HepG2 (cell line): ENCODE results near the gene AFF1. TPM values are rescaled to one million over a fixed set of nuclear protein-coding genes. Genes with fewer than 3 reads are reported as not detected.

Experiments used
- ADNP ChIP-seq: sonication (generic); formaldehyde crosslinking; IDR thresholded peaks from 2 replicates; pipeline ENCODE4 v1.4.0; 2020; ENCODE audit warnings: missing genetic modification reagents
- DNMT1 ChIP-seq: sonication (generic); formaldehyde crosslinking; IDR thresholded peaks from 2 replicates; pipeline ENCODE4 v1.5.1; 2020; ENCODE audit warnings: mild to moderate bottlenecking, missing genetic modification reagents
- IRF9 ChIP-seq: sonication (generic); formaldehyde crosslinking; IDR thresholded peaks from 2 replicates; pipeline ENCODE4 v1.8.0; 2022; ENCODE audit warnings: missing genetic modification reagents, mild to moderate bottlenecking, borderline replicate concordance
- KAT2B ChIP-seq: fragments of 150-350 bp; IDR thresholded peaks from 2 replicates; pipeline ENCODE4 v1.6.1; 2014; ENCODE audit warnings: low read depth, low read length, borderline replicate concordance
- MAF1 ChIP-seq: sonication (generic); formaldehyde crosslinking; IDR thresholded peaks from 2 replicates; pipeline ENCODE4 v1.5.0; 2020; ENCODE audit warnings: missing genetic modification reagents, borderline replicate concordance
- MAFG ChIP-seq: sonication (generic); formaldehyde crosslinking; IDR thresholded peaks from 2 replicates; pipeline ENCODE4 v1.5.1; 2020; ENCODE audit warnings: mild to moderate bottlenecking, missing genetic modification reagents
- NFATC3 ChIP-seq: sonication (generic); formaldehyde crosslinking; IDR thresholded peaks from 2 replicates; pipeline ENCODE4 v1.5.1; 2020; ENCODE audit warnings: mild to moderate bottlenecking, missing genetic modification reagents
- REPIN1 ChIP-seq: sonication (generic); formaldehyde crosslinking; IDR thresholded peaks from 2 replicates; pipeline ENCODE4 v1.8.0; 2022; ENCODE audit warnings: missing genetic modification reagents, low read depth, mild to moderate bottlenecking, borderline replicate concordance
- RNF2 ChIP-seq: fragments of 450-650 bp; conservative IDR thresholded peaks from 2 replicates; pipeline ENCODE4 v1.6.1; 2016; ENCODE audit warnings: low read depth
- SMYD3 ChIP-seq: sonication (generic); formaldehyde crosslinking; IDR thresholded peaks from 2 replicates; pipeline ENCODE4 v1.8.1; 2023; ENCODE audit warnings: mild to moderate bottlenecking, missing genetic modification reagents
- SNAPC4 ChIP-seq: sonication (generic); formaldehyde crosslinking; IDR thresholded peaks from 2 replicates; pipeline ENCODE4 v1.4.0; 2020; ENCODE audit warnings: mild to moderate bottlenecking, missing genetic modification reagents
- TCF7L2 ChIP-seq: IDR thresholded peaks from 2 replicates; pipeline ENCODE4 v1.6.1; 2011; ENCODE audit warnings: mild to moderate bottlenecking, low read depth, low read length, moderate library complexity
- TRIM24 ChIP-seq: sonication (generic); formaldehyde crosslinking; IDR thresholded peaks from 2 replicates; pipeline ENCODE4 v1.8.0; 2022; ENCODE audit warnings: mild to moderate bottlenecking, missing genetic modification reagents
- ZNF274 ChIP-seq: sonication (generic); formaldehyde crosslinking; IDR thresholded peaks from 2 replicates; pipeline ENCODE4 v1.5.1; 2020; ENCODE audit warnings: mild to moderate bottlenecking, missing genetic modification reagents
- ZNF354B ChIP-seq: sonication (generic); formaldehyde crosslinking; IDR thresholded peaks from 2 replicates; pipeline ENCODE4 v1.8.0; 2022; ENCODE audit warnings: mild to moderate bottlenecking, missing genetic modification reagents
- ZNF513 ChIP-seq: sonication (generic); formaldehyde crosslinking; conservative IDR thresholded peaks from 2 replicates; pipeline ENCODE4 v1.5.0; 2020; ENCODE audit warnings: missing genetic modification reagents
- ZNF556 ChIP-seq: sonication (generic); formaldehyde crosslinking; IDR thresholded peaks from 2 replicates; pipeline ENCODE4 v1.4.0; 2020; ENCODE audit warnings: mild to moderate bottlenecking, missing genetic modification reagents, borderline replicate concordance
- ZNF567 ChIP-seq: sonication (generic); formaldehyde crosslinking; IDR thresholded peaks from 2 replicates; pipeline ENCODE4 v1.8.1; 2023; ENCODE audit warnings: mild to moderate bottlenecking, missing genetic modification reagents, borderline replicate concordance
- ZNF746 ChIP-seq: sonication (generic); formaldehyde crosslinking; IDR thresholded peaks from 2 replicates; pipeline ENCODE4 v1.8.0; 2022; ENCODE audit warnings: mild to moderate bottlenecking, missing genetic modification reagents
- ZNF766 ChIP-seq: sonication (generic); formaldehyde crosslinking; IDR thresholded peaks from 2 replicates; pipeline ENCODE4 v1.5.0; 2020; ENCODE audit warnings: missing genetic modification reagents, borderline replicate concordance
- ZSCAN5A ChIP-seq: sonication (generic); formaldehyde crosslinking; IDR thresholded peaks from 2 replicates; pipeline ENCODE4 v1.8.0; 2022; ENCODE audit warnings: mild to moderate bottlenecking, missing genetic modification reagents, borderline replicate concordance
- polyA plus RNA-seq, 8 experiments: library from polyadenylated mRNA; depleted of rRNA in 3 of 8; stranded (reverse) in 7 of 8; unstranded in 1 of 8; fragments of >200 nt; fragmentation: Illumina TruSeq in 4 of 8; extraction: Trizol in 4 of 8; gene quantifications; 2 replicates each; pipeline versions ENCODE4 v1.2.1 to v1.2.3, GENCODE V29; 2011 to 2016; ENCODE audit warnings: low read depth in 4 of 8, missing spikeins in 1 of 8, mixed read lengths in 1 of 8; ENCODE audit not compliant: insufficient read depth in 1 of 8
- total RNA-seq, 5 experiments: library from RNA; depleted of rRNA; stranded (reverse); fragments of >200 nt; fragmentation: Illumina TruSeq; extraction: Trizol; gene quantifications; 2 replicates each; pipeline ENCODE4 v1.2.3, GENCODE V29; 2016; ENCODE audit warnings: low read depth in 1 of 5

The AFF1 gene
- total and polyA plus RNA-seq, 2 of the 13 experiments (the other 11 are each of a cell fraction or from before 2014, with no cell fraction given): 15.5 to 15.9 TPM

- TF ChIP-seq ZNF766 (CRISPR knock-in tag): no peak
- no peak for TF ChIP-seq ZNF354B (CRISPR knock-in tag)
- TF ChIP-seq ZNF556 (CRISPR knock-in tag): no peak
- TF ChIP-seq MAFG: no peak
- no peak for TF ChIP-seq KAT2B
- TF ChIP-seq TRIM24 (CRISPR knock-in tag): no peak
- no peak; the same call in 1 of the 2 replicates for TF ChIP-seq ZNF274 (CRISPR knock-in tag)
- TF ChIP-seq SMYD3 (CRISPR knock-in tag): no peak
- TF ChIP-seq RNF2: no peak
- TF ChIP-seq ZNF513: no peak
- no peak for TF ChIP-seq ZNF746 (CRISPR knock-in tag)
- no peak for TF ChIP-seq MAF1 (CRISPR knock-in tag)
- TF ChIP-seq SNAPC4: no peak
- no peak for TF ChIP-seq ZNF567 (CRISPR knock-in tag)
- TF ChIP-seq TCF7L2: no peak
- TF ChIP-seq DNMT1: no peak
- no peak for TF ChIP-seq NFATC3 (CRISPR knock-in tag)
- no peak for TF ChIP-seq ZSCAN5A
- no peak for TF ChIP-seq REPIN1 (CRISPR knock-in tag)
- TF ChIP-seq ADNP (CRISPR knock-in tag): no peak
- TF ChIP-seq IRF9 (CRISPR knock-in tag): peak; percentile 81; the same call in 1 of the 2 replicates
Measured at GRCh38 chr4:86891762-86892635, 42.8 kb upstream of the AFF1 start, which contains the start of gene C4orf36 (continued).
